ENCODE measurements around the gene MAGED2.

DNA sequence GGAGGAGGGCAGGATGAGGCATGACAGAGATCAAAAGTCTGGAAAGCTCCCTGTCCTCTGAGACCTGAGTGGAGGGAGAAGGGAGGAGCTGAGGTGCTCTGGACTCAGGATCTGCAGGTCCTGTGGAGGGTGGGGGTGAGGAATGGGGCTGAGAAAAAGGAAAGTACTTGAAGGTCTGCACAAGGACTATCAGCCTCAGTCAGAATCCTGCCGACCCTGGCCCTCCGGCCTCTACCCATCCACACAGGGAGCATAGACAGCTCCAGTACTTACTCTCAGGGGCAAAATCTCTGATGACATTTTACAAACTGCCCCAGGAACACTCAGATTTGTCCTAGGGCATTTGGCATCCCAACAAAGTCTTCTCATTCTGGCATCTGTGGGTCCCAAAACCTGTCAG, 8.5 kb upstream of the MAGED2 start:
- TF ChIP-seq CTCF (IDR thresholded peaks at IDR 0.05) = no peak
- no peak for TF ChIP-seq POLR2A (IDR thresholded peaks at IDR 0.05)

Data from body of pancreas (tissue), 4 donors.